K562 (cell line): ENCODE measurements around the gene HECW1. TPM values are rescaled to one million over a fixed set of nuclear protein-coding genes. Genes with fewer than 3 reads are reported as not detected.

Experiments used
- ATAC-seq: fragments of 200-7000 bp; cut with Tn5 transposase; 3 replicates; pipeline ENCODE4 v1.9.1; 2020; ENCODE audit warnings: moderate library complexity
- BruUV-seq: library from RNA; stranded (reverse); fragments of 400-500 nt; replicated peaks from 2 replicates; lab custom pipeline; 2021; lab: Mats Ljungman, UMichigan
- CTCF ChIA-PET: fragments of 300-600 bp; formaldehyde crosslinking; extraction: SDS; loops from one replicate; lab custom pipeline; 2021; ENCODE audit warnings: low intra/inter-chr PET ratio; lab: Yijun Ruan, JAX
- POLR2A ChIA-PET: fragments of 300-600, 350-650 bp; sonication (Branson Sonifier 250); formaldehyde crosslinking; extraction: SDS; loops from one replicate; lab custom pipeline; 2021; ENCODE audit warnings: antibody characterized with exemption, inconsistent platforms; lab: Yijun Ruan, JAX
- DNase-seq, 4 experiments: peaks; one replicate each; pipeline versions ENCODE4 v3.0.0 to v3.0.0-alpha.2; 2011 to 2018; ENCODE audit warnings: low spot score in 3 of 4, mixed read lengths in 3 of 4; ENCODE audit errors: extremely low read depth in 1 of 4
- FAIRE-seq: peaks from 2 replicates; lab custom pipeline; 2011; peaks lifted over from hg19 to GRCh38; lab: Jason Lieb, UNC
- H2AFZ ChIP-seq: 2 replicates; pipeline ENCODE4 v1.6.0; 2011; ENCODE audit warnings: low read depth, low read length, control low read depth, inconsistent platforms
- H3K27ac ChIP-seq: fragments of 200-600 bp; 3 replicates; pipeline ENCODE4 v1.8.0; 2011; ENCODE audit warnings: low read depth, mild to moderate bottlenecking, control low read depth, inconsistent platforms, low read length, moderate library complexity, mixed read lengths; ENCODE audit errors: extremely low read depth
- H3K27me3 ChIP-seq, 2 experiments: fragments of 300-600 bp in 1 of 2; 2 replicates in 1 of 2; 3 replicates in 1 of 2; pipeline versions ENCODE4 v1.6.0 to v1.8.0; 2011; ENCODE audit warnings: inconsistent platforms in 2 of 2, low read length in 2 of 2, mild to moderate bottlenecking in 1 of 2, mixed read lengths in 1 of 2, moderate library complexity in 1 of 2; ENCODE audit not compliant: control insufficient read depth in 2 of 2, insufficient read depth in 2 of 2
- H3K36me3 ChIP-seq: fragments of 300-600 bp; 3 replicates; pipeline ENCODE4 v1.8.0; 2011; ENCODE audit warnings: mild to moderate bottlenecking, low read length, inconsistent platforms; ENCODE audit not compliant: control insufficient read depth, insufficient read depth
- H3K4me1 ChIP-seq, 2 experiments: fragments of 200-600 bp in 1 of 2; replicated peaks in 1 of 2; 2 replicates in 1 of 2; 3 replicates in 1 of 2; pipeline versions ENCODE4 v1.5.1 to v1.8.0; 2011; ENCODE audit warnings: inconsistent platforms in 2 of 2, low read length in 2 of 2, mild to moderate bottlenecking in 1 of 2, mixed read lengths in 1 of 2, moderate library complexity in 1 of 2; ENCODE audit not compliant: control insufficient read depth in 2 of 2, insufficient read depth in 2 of 2
- H3K4me2 ChIP-seq: 2 replicates; pipeline ENCODE4 v1.6.1; 2011; ENCODE audit warnings: low read length, control low read depth, inconsistent platforms, mixed read lengths; ENCODE audit not compliant: insufficient read depth
- H3K4me3 ChIP-seq: fragments of 200-600 bp; sonication (generic), shearing (Covaris generic); 2 replicates; pipeline ENCODE4 v1.5.1; 2016; ENCODE audit warnings: control low read depth, inconsistent platforms
- H3K79me2 ChIP-seq: fragments of 200-600 bp; 3 replicates; pipeline ENCODE4 v1.8.0; 2011; ENCODE audit warnings: low read length, inconsistent platforms; ENCODE audit not compliant: control insufficient read depth, insufficient read depth
- H3K9ac ChIP-seq, 2 experiments: 2 replicates each; pipeline versions ENCODE4 v1.6.0 to v1.6.1; 2011; ENCODE audit warnings: low read depth in 2 of 2, low read length in 2 of 2, control low read depth in 1 of 2, inconsistent platforms in 1 of 2, mild to moderate bottlenecking in 1 of 2, mixed read lengths in 1 of 2; ENCODE audit not compliant: insufficient read depth in 1 of 2
- H3K9me1 ChIP-seq: one replicate; pipeline ENCODE4 v1.6.0; 2011; ENCODE audit warnings: inconsistent platforms, mild to moderate bottlenecking, low read length, moderate library complexity; ENCODE audit not compliant: control insufficient read depth, insufficient read depth
- H3K9me3 ChIP-seq: replicated peaks from 2 replicates; pipeline ENCODE4 v1.5.1; 2011; ENCODE audit warnings: low read depth, low read length, inconsistent platforms; ENCODE audit not compliant: control insufficient read depth, insufficient read depth
- H4K20me1 ChIP-seq: replicated peaks from 2 replicates; pipeline ENCODE4 v1.6.1; 2011; ENCODE audit warnings: low read length, inconsistent platforms, mixed read lengths; ENCODE audit not compliant: control insufficient read depth, insufficient read depth
- ARID3B ChIP-seq: fragments of 250-450 bp; sonication (Bioruptor Pico); IDR thresholded peaks from 2 replicates; pipeline ENCODE4 v1.4.0; 2020; ENCODE audit warnings: borderline replicate concordance
- RAD21 ChIP-seq, 2 experiments: fragments of 250-450 bp in 1 of 2; fragments of 450-650 bp in 1 of 2; sonication (Bioruptor Pico) in 1 of 2; formaldehyde crosslinking in 1 of 2; IDR thresholded peaks in 1 of 2; conservative IDR thresholded peaks in 1 of 2; 2 replicates each; pipeline versions ENCODE4 v1.4.0 to v1.8.0; 2020 to 2022; ENCODE audit warnings: mild to moderate bottlenecking in 2 of 2, moderate library complexity in 1 of 2
- RCOR1 ChIP-seq, 2 experiments: IDR thresholded peaks; 2 replicates each; pipeline ENCODE4 v1.6.1; 2012; ENCODE audit warnings: low read depth in 2 of 2, low read length in 2 of 2, borderline replicate concordance in 1 of 2, improper control_type of control experiment in 1 of 2
- SMC3 ChIP-seq: conservative IDR thresholded peaks from 2 replicates; pipeline ENCODE4 v1.6.1; 2011; ENCODE audit warnings: low read depth, low read length, improper control_type of control experiment; ENCODE audit not compliant: insufficient read depth
- SREBF1 ChIP-seq: fragments of 150-350 bp; IDR thresholded peaks from 2 replicates; pipeline ENCODE4 v1.6.1; 2014; ENCODE audit warnings: antibody characterized with exemption, low read depth, low read length, borderline replicate concordance
- SRSF7 ChIP-seq: fragments of 200-400 bp; formaldehyde crosslinking; optimal IDR thresholded peaks from 2 replicates; pipeline ENCODE3; 2017; ENCODE audit warnings: mild to moderate bottlenecking, low read depth, low read length
- ZNF224 ChIP-seq: sonication (generic); formaldehyde crosslinking; IDR thresholded peaks from 2 replicates; pipeline ENCODE4 v1.8.0; 2022; ENCODE audit warnings: mild to moderate bottlenecking, missing genetic modification reagents
- WGBS: fragments of 100-300 bp; shearing (Covaris generic); methylation state at CpG from one replicate; pipeline ENCODE4 v1.1.6; 2016; ENCODE audit warnings: low coverage, mixed read lengths; ENCODE audit not compliant: insufficient coverage; ENCODE audit errors: missing lambda C conversion rate; 5-methylcytosine and 5-hydroxymethylcytosine counted together
- in situ Hi-C: fragments of 300-500 bp; cut with MboI; formaldehyde crosslinking; loops from 4 replicates; pipeline ENCODE4 v1.15.0; 2018; ENCODE audit warnings: inconsistent platforms, mixed read lengths
- intact Hi-C: fragments of 100-400 bp; cut with micrococcal nuclease; formaldehyde crosslinking; loops from 2 replicates; pipeline ENCODE4 v1.14.2; 2022
- polyA plus RNA-seq, 8 experiments: library from polyadenylated mRNA; depleted of rRNA in 4 of 8; stranded (reverse) in 5 of 8; unstranded in 3 of 8; fragments of >200 nt; fragmentation: Nextera tagmentation in 2 of 8; fragmentation: Illumina TruSeq in 1 of 8; extraction: Ambion mirVana in 2 of 8; extraction: Trizol in 1 of 8; gene quantifications; 2 replicates each; pipeline versions ENCODE4 v1.2.1 to v1.2.3, GENCODE V29; 2011 to 2014; ENCODE audit warnings: inconsistent platforms in 1 of 8, missing spikeins in 1 of 8
- total RNA-seq, 7 experiments: library from RNA; depleted of rRNA in 6 of 7; stranded (reverse); fragments of >200 nt in 6 of 7; fragmentation: Illumina TruSeq in 2 of 7; extraction: Trizol in 2 of 7; gene quantifications; 2 replicates each; pipeline versions ENCODE4 v1.2.1 to v1.2.3, GENCODE V29; 2011 to 2021; ENCODE audit warnings: low replicate concordance in 1 of 7
- TF ChIP-seq, protein P1 (sequence below): sonication (generic); formaldehyde crosslinking; IDR thresholded peaks from 2 replicates; pipeline ENCODE4 v1.8.0; 2022; ENCODE audit warnings: mild to moderate bottlenecking, missing genetic modification reagents
- TF ChIP-seq, protein P2 (sequence below), 3 experiments: IDR thresholded peaks in 2 of 3; conservative IDR thresholded peaks in 1 of 3; 2 replicates each; pipeline ENCODE4 v1.5.1; 2011 to 2012; ENCODE audit warnings: low read length in 3 of 3, mild to moderate bottlenecking in 3 of 3, control low read depth in 2 of 3, improper control_type of control experiment in 1 of 3, inconsistent platforms in 1 of 3, low read depth in 1 of 3, mixed read lengths in 1 of 3, moderate library complexity in 1 of 3; ENCODE audit not compliant: insufficient read depth in 2 of 3

The HECW1 gene
- total and polyA plus RNA-seq, 9 of the 15 experiments (the other 6 are each of a cell fraction or from before 2014, with no cell fraction given): 0.07 to 0.31 (median 0.13) TPM; not detected in 4

- peaks cover 0 to 8% of the 10 kb centered on the region in 2 experiments; a peak in 1 of 5 replicates for H3K4me1 ChIP-seq
- TF ChIP-seq SMC3 (peak; percentile 80), ARID3B (CRISPR knock-in tag) (no peak), RCOR1 (IDR thresholded peaks at IDR 0.05; ENCODE audit: borderline replicate concordance in 1 of 2, low read depth in 2 of 2, low read length in 2 of 2) (0 out of 4 replicates have a peak, but pooled peaks of 1 of the 2 experiments have one; percentile 26), SREBF1 (no peak), SRSF7 (no peak), ZNF224 (CRISPR knock-in tag) (no peak), RAD21 (CRISPR knock-in tag; conservative IDR thresholded peaks at IDR 0.05 in 1 of 2, IDR thresholded peaks at IDR 0.05 in 1 of 2) (peak; percentile 51 to 81)
- TF ChIP-seq, protein P1, sequence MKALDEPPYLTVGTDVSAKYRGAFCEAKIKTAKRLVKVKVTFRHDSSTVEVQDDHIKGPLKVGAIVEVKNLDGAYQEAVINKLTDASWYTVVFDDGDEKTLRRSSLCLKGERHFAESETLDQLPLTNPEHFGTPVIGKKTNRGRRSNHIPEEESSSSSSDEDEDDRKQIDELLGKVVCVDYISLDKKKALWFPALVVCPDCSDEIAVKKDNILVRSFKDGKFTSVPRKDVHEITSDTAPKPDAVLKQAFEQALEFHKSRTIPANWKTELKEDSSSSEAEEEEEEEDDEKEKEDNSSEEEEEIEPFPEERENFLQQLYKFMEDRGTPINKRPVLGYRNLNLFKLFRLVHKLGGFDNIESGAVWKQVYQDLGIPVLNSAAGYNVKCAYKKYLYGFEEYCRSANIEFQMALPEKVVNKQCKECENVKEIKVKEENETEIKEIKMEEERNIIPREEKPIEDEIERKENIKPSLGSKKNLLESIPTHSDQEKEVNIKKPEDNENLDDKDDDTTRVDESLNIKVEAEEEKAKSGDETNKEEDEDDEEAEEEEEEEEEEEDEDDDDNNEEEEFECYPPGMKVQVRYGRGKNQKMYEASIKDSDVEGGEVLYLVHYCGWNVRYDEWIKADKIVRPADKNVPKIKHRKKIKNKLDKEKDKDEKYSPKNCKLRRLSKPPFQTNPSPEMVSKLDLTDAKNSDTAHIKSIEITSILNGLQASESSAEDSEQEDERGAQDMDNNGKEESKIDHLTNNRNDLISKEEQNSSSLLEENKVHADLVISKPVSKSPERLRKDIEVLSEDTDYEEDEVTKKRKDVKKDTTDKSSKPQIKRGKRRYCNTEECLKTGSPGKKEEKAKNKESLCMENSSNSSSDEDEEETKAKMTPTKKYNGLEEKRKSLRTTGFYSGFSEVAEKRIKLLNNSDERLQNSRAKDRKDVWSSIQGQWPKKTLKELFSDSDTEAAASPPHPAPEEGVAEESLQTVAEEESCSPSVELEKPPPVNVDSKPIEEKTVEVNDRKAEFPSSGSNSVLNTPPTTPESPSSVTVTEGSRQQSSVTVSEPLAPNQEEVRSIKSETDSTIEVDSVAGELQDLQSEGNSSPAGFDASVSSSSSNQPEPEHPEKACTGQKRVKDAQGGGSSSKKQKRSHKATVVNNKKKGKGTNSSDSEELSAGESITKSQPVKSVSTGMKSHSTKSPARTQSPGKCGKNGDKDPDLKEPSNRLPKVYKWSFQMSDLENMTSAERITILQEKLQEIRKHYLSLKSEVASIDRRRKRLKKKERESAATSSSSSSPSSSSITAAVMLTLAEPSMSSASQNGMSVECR (CRISPR knock-in tag): no peak
- TF ChIP-seq, protein P2, sequence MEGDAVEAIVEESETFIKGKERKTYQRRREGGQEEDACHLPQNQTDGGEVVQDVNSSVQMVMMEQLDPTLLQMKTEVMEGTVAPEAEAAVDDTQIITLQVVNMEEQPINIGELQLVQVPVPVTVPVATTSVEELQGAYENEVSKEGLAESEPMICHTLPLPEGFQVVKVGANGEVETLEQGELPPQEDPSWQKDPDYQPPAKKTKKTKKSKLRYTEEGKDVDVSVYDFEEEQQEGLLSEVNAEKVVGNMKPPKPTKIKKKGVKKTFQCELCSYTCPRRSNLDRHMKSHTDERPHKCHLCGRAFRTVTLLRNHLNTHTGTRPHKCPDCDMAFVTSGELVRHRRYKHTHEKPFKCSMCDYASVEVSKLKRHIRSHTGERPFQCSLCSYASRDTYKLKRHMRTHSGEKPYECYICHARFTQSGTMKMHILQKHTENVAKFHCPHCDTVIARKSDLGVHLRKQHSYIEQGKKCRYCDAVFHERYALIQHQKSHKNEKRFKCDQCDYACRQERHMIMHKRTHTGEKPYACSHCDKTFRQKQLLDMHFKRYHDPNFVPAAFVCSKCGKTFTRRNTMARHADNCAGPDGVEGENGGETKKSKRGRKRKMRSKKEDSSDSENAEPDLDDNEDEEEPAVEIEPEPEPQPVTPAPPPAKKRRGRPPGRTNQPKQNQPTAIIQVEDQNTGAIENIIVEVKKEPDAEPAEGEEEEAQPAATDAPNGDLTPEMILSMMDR (IDR thresholded peaks at IDR 0.05 in 2 of 3, conservative IDR thresholded peaks at IDR 0.05 in 1 of 3; ENCODE audit: insufficient read depth in 2 of 3, low read depth in 1 of 3, low read length in 3 of 3): peak; percentile 89 to 94 (median 90)
Measured at GRCh38 chr7:43439631-43440401, 327.4 kb downstream of the HECW1 start.

More at GRCh38 chr7:43439631-43440401, 327.4 kb downstream of the HECW1 start:
- peak; percentile 98 for ATAC-seq
- peaks cover 19 to 20% of the 10 kb centered on the region in 2 experiments for H3K27me3 ChIP-seq
- peak; percentile 88 for FAIRE-seq
- H3K79me2 ChIP-seq: no peaks in the 10 kb centered on the region
- CTCF ChIA-PET: interaction anchor here (0.6 to 1.1 kb wide), 3 partner anchors 134 to 401 kb away, joined by 3 to 5 read pairs (median 3); no protein-coding TSS in a partner anchor
- no peaks in the 10 kb centered on the region for H3K36me3 ChIP-seq
- DNase-seq: peak; percentile 70 to 82 (median 80)
- intact Hi-C loops (loop anchor here (2.0 to 10.0 kb wide), 4 partner anchors 145 to 1495 kb away; no protein-coding TSS in a partner anchor), in situ Hi-C loops (loop anchor here (10.0 kb wide), 1 partner anchor 395 kb away; no protein-coding TSS in a partner anchor)
- H3K4me2 ChIP-seq: peak overlapping the region; percentile 51; the same call in 1 of the 2 replicates
- H3K4me3 ChIP-seq: no peak overlapping the region
- BruUV-seq: no TSS peak
- no peaks in the 10 kb centered on the region; the same call in 1 of the 2 replicates for H4K20me1 ChIP-seq
- H3K27ac ChIP-seq: no peak overlapping the region
- POLR2A ChIA-PET: interaction anchor here (0.6 to 1.2 kb wide), 5 partner anchors 8 to 412 kb away, joined by 3 to 4 read pairs (median 3); no protein-coding TSS in a partner anchor
- WGBS: 4% methylated on average over 15 of the region's 15 CpGs
- no peaks in the 10 kb centered on the region for H3K9me1 ChIP-seq
- H3K9ac ChIP-seq: no peak overlapping the region
- H2AFZ ChIP-seq: peak overlapping the region; percentile 56; the same call in 1 of the 2 replicates
- H3K9me3 ChIP-seq: no peaks in the 10 kb centered on the region
